ENCODE measurements around the gene ZG16. TPM values are rescaled to one million over a fixed set of nuclear protein-coding genes. Genes with fewer than 3 reads are reported as not detected.
"Not testable (repeated sequence)": the region's sequence is repeated elsewhere in the genome, so short reads cannot be mapped to it uniquely, and the experiment has no call there.

The ZG16 gene
- total RNA-seq, 1 experiment from 2014 or later = 0.26 TPM

DNA sequence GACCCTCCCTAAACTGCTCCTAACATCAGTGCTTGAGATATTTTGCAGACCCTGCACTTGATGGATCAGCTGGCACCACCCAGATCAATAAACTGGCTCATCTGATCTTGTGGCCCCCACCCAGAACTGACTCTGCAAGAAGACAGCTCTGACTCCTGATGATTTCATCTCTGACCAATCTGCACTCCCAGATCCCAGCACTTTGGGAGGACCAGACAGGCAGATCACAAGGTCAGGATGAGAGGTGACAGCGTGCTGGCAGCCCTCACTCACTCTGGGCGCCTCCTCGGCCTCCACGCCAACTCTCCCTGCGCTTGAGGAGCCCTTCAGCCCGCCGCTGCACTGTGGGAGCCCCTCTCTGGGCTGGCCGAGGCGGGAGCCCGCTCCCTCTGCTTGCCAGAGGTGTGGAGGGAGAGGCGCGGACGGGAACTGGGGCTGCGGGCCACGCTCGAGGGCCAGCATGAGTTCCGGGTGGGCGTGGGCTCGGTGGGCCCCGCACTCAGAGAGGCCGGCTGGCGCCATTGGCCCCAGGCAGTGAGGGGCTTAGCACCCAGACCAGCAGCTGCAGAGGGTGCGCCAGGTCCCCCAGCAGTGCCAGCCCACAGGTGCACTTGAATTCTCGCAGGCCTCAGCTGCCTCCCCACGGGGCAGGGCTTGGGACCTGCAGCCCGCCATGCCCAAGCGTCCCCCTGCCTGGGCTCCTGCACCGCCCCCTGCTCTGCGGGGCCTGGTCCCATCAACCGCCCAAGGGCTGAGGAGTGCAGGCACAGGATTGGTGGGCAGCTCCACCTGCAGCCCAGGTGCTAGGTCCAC is 29.9 kb upstream of the ZG16 start:
- Histone ChIP-seq H3K36me3 (ENCODE audit: low read depth) (no peaks in the 10 kb centered on the region), H3K27ac (no peak overlapping the region), H3K4me3 (no peak overlapping the region), H4K20me1 (ENCODE audit: insufficient read depth) (no peaks in the 10 kb centered on the region), H2AFZ (no peak overlapping the region), H3K4me2 (no peak overlapping the region), H3K4me1 (replicated peaks; ENCODE audit: insufficient read depth) (no peaks in the 10 kb centered on the region), H3K9me3 (ENCODE audit: insufficient read depth, low read depth) (no peaks in the 10 kb centered on the region), H3F3A (ENCODE audit: insufficient read depth, low read depth) (peaks cover 8% of the 10 kb centered on the region; the same call in 1 of the 2 replicates), H3K27me3 (ENCODE audit: insufficient read depth, low read depth) (no peaks in the 10 kb centered on the region), H3K9me2 (ENCODE audit: insufficient read depth) (no peaks in the 10 kb centered on the region), H3K79me2 (ENCODE audit: low read depth) (no peaks in the 10 kb centered on the region)
- TF ChIP-seq EZH2 (IDR thresholded peaks at IDR 0.05; ENCODE audit: low read depth) (no peak), CTCF (conservative IDR thresholded peaks at IDR 0.05) (no peak)
- ChIA-PET POLR2A (ENCODE audit: unreplicated experiment) (interaction anchor here (0.6 kb wide), 1 partner anchor 49 kb away, joined by 5 read pairs; no protein-coding TSS in a partner anchor), CTCF (no interaction called here)
- BruUV-seq (replicated peaks) = no TSS peak
- intact Hi-C loops (cut with micrococcal nuclease; ENCODE audit: unreplicated experiment) = no loop called here
- DNase-seq = no peak

DNA sequence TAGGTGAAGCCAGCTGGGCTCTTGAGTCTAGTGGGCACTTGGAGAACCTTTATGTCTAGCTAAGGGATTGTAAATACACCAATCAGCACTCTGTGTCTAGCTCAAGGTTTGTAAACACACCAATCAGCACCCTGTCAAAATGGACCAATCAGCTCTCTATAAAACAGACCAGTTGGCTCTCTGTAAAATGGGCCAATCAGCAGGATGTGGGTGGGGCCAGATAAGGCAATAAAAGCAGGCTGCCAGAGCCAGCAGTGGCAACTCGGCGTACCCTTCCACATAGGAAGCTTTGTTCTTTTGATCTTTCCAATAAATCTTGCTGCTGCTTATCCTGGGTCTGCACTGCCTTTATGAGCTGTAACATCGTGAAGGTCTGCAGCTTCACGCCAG is 29.3 kb upstream of the ZG16 start:
- H3K27ac ChIP-seq; CTCF ChIA-PET; H3K36me3 ChIP-seq (ENCODE audit: low read depth); H2AFZ ChIP-seq; H4K20me1 ChIP-seq (ENCODE audit: insufficient read depth); H3K9me2 ChIP-seq (ENCODE audit: insufficient read depth); H3K4me3 ChIP-seq; DNase-seq; H3K4me1 ChIP-seq (replicated peaks; ENCODE audit: insufficient read depth); intact Hi-C loops (cut with micrococcal nuclease; ENCODE audit: unreplicated experiment); BruUV-seq (replicated peaks); H3K4me2 ChIP-seq; H3K27me3 ChIP-seq (ENCODE audit: insufficient read depth, low read depth); H3F3A ChIP-seq (ENCODE audit: insufficient read depth, low read depth); H3K9me3 ChIP-seq (ENCODE audit: insufficient read depth, low read depth); H3K79me2 ChIP-seq (ENCODE audit: low read depth): not testable (repeated sequence)
- POLR2A ChIA-PET (ENCODE audit: unreplicated experiment) = interaction anchor here (0.6 kb wide), 1 partner anchor 48 kb away, joined by 5 read pairs; no protein-coding TSS in a partner anchor

DNA sequence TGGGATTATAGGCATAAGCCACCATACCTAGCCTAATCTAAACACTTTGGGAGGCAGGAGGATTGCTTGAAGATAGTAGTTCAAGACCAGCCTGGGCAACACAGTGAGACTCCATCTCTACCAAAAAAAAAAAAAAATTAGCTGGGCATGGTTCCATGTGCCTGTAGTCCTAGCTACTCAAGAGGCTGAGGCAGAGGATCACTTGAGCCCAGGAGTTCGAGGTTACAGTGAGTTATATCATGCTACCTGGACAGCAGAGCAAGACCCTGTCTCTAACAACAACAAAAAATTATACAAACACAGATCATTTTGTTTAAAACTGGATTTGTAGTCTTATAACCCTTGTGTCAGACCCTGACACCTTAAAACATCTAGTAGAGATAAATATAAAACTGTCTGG is 24.5 kb upstream of the ZG16 start:
- Histone ChIP-seq H3K4me3 (no peak overlapping the region), H3K9me3 (ENCODE audit: insufficient read depth, low read depth) (no peaks in the 10 kb centered on the region), H3F3A (ENCODE audit: insufficient read depth, low read depth) (peaks cover 22% of the 10 kb centered on the region), H4K20me1 (ENCODE audit: insufficient read depth) (no peaks in the 10 kb centered on the region), H2AFZ (no peak overlapping the region), H3K27me3 (ENCODE audit: insufficient read depth, low read depth) (no peaks in the 10 kb centered on the region), H3K9me2 (ENCODE audit: insufficient read depth) (no peaks in the 10 kb centered on the region), H3K27ac (no peak overlapping the region), H3K79me2 (ENCODE audit: low read depth) (no peaks in the 10 kb centered on the region), H3K4me2 (no peak overlapping the region), H3K36me3 (ENCODE audit: low read depth) (no peaks in the 10 kb centered on the region), H3K4me1 (replicated peaks; ENCODE audit: insufficient read depth) (peaks cover 12% of the 10 kb centered on the region)
- ChIA-PET CTCF (no interaction called here), POLR2A (ENCODE audit: unreplicated experiment) (no interaction called here)
- TF ChIP-seq CTCF (conservative IDR thresholded peaks at IDR 0.05) (no peak), EZH2 (IDR thresholded peaks at IDR 0.05; ENCODE audit: low read depth) (no peak)
- DNase-seq = no peak
- no TSS peak for BruUV-seq (replicated peaks)
- intact Hi-C loops (cut with micrococcal nuclease; ENCODE audit: unreplicated experiment) = no loop called here

- Histone ChIP-seq H3K9me3 (ENCODE audit: insufficient read depth, low read depth) (no peaks in the 10 kb centered on the region), H2AFZ (no peak overlapping the region), H3K4me3 (no peak overlapping the region), H3K27me3 (ENCODE audit: insufficient read depth, low read depth) (no peaks in the 10 kb centered on the region), H4K20me1 (ENCODE audit: insufficient read depth) (no peaks in the 10 kb centered on the region), H3K4me1 (replicated peaks; ENCODE audit: insufficient read depth) (peaks cover 14% of the 10 kb centered on the region), H3K9me2 (ENCODE audit: insufficient read depth) (no peaks in the 10 kb centered on the region), H3K4me2 (no peak overlapping the region), H3K27ac (no peak overlapping the region), H3K79me2 (ENCODE audit: low read depth) (no peaks in the 10 kb centered on the region), H3F3A (ENCODE audit: insufficient read depth, low read depth) (peaks cover 24% of the 10 kb centered on the region), H3K36me3 (ENCODE audit: low read depth) (no peaks in the 10 kb centered on the region)
- TF ChIP-seq CTCF (conservative IDR thresholded peaks at IDR 0.05) (no peak), EZH2 (IDR thresholded peaks at IDR 0.05; ENCODE audit: low read depth) (no peak)
- CTCF ChIA-PET = no interaction called here
- BruUV-seq (replicated peaks) = no TSS peak
- POLR2A ChIA-PET (ENCODE audit: unreplicated experiment) = no interaction called here
- intact Hi-C loops (cut with micrococcal nuclease; ENCODE audit: unreplicated experiment) = no loop called here
- DNase-seq = no peak
Observed at GRCh38 chr16:29756654-29757053, 21.4 kb upstream of the ZG16 start.

- H3K4me3 ChIP-seq; intact Hi-C loops (cut with micrococcal nuclease; ENCODE audit: unreplicated experiment); CTCF ChIA-PET; H3K4me2 ChIP-seq; BruUV-seq (replicated peaks); DNase-seq; H3K79me2 ChIP-seq (ENCODE audit: low read depth); H3K27me3 ChIP-seq (ENCODE audit: insufficient read depth, low read depth); H3K9me2 ChIP-seq (ENCODE audit: insufficient read depth); H3K36me3 ChIP-seq (ENCODE audit: low read depth); H3K27ac ChIP-seq; H4K20me1 ChIP-seq (ENCODE audit: insufficient read depth); H2AFZ ChIP-seq; H3K9me3 ChIP-seq (ENCODE audit: insufficient read depth, low read depth): not testable (repeated sequence)
- Histone ChIP-seq H3K4me1 (replicated peaks; ENCODE audit: insufficient read depth) (peaks cover 14% of the 10 kb centered on the region), H3F3A (ENCODE audit: insufficient read depth, low read depth) (peaks cover 24% of the 10 kb centered on the region)
- POLR2A ChIA-PET (ENCODE audit: unreplicated experiment) = interaction anchor here (0.8 kb wide), 1 partner anchor 60 kb away, joined by 4 read pairs; no protein-coding TSS in a partner anchor
Observed at GRCh38 chr16:29757086-29757485, 21.0 kb upstream of the ZG16 start.
